NB4 (cell line): ENCODE data around the gene CTU2.

ENCODE experiments used
- CTCF ChIP-seq: IDR thresholded peaks from one replicate; pipeline ENCODE4 v1.5.1; 2012; ENCODE audit warnings: low read depth, low read length
- MYC ChIP-seq: IDR thresholded peaks from 2 replicates; pipeline ENCODE4 v1.6.1; 2011; ENCODE audit warnings: low read depth, low read length
- POLR2A ChIP-seq: IDR thresholded peaks from 2 replicates; pipeline ENCODE4 v1.6.1; 2011; ENCODE audit warnings: mild to moderate bottlenecking; ENCODE audit not compliant: insufficient read length; ENCODE audit errors: extremely low read depth
- TF ChIP-seq, protein P1 (sequence below): IDR thresholded peaks from 2 replicates; pipeline ENCODE4 v1.6.1; 2011; ENCODE audit warnings: low read depth, low read length

DNA sequence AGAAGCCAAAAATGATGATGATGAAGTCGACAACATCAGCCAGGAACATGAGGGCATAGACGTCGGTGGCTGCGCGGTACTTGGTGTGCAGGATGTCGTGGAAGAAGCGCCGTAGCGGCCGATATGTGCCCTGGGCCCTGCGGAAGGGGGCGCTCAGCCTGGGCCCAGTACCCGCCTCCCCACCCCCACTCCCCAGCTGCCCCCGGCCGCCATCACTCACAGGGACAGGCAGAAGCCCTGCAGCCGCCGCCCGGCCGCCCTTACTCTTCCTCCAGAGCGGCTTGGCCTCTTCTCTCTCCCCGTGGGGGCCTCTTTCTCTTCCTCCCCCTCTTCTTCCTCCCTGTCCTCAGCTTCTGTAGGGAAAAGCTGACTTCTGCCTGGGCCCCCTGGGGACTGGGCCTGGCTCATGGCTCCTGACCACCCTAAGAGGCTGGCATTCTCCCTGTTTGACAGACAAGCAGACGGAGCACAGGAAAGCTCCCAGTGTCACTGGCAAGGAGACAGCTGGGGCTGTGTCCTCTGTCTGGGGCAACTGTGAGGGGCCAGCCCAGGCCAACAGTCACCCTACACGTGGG, 14.2 kb downstream of the CTU2 start:
- TF ChIP-seq CTCF (no peak), POLR2A (no peak), MYC (no peak)
- TF ChIP-seq, protein P1, sequence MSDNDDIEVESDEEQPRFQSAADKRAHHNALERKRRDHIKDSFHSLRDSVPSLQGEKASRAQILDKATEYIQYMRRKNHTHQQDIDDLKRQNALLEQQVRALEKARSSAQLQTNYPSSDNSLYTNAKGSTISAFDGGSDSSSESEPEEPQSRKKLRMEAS: no peak
